Trophoblast cell (in vitro differentiated cells and primary cell): ENCODE measurements around the gene TSKU.

Experiments
- DNase-seq, 2 donors: peaks; one replicate each; pipeline ENCODE4 v3.0.0-alpha.2; 2016
- H2AFZ ChIP-seq: 2 replicates; pipeline ENCODE4 v1.6.1; 2013; ENCODE audit warnings: low read length, moderate library complexity, mild to moderate bottlenecking; ENCODE audit not compliant: insufficient read depth, poor library complexity
- H2AK5ac ChIP-seq: 2 replicates; pipeline ENCODE4 v1.6.1; 2013; ENCODE audit warnings: mild to moderate bottlenecking, low read length
- H2BK120ac ChIP-seq: 2 replicates; pipeline ENCODE4 v1.6.1; 2013; ENCODE audit warnings: low read length, mild to moderate bottlenecking, moderate library complexity; ENCODE audit not compliant: insufficient read depth, poor library complexity
- H2BK12ac ChIP-seq: 2 replicates; pipeline ENCODE4 v1.6.1; 2013; ENCODE audit warnings: mild to moderate bottlenecking, low read length, moderate library complexity
- H2BK5ac ChIP-seq: 2 replicates; pipeline ENCODE4 v1.6.1; 2013; ENCODE audit warnings: low read length, low read depth, moderate library complexity, mild to moderate bottlenecking; ENCODE audit not compliant: poor library complexity
- H3K14ac ChIP-seq: 2 replicates; pipeline ENCODE4 v1.6.1; 2013; ENCODE audit warnings: mild to moderate bottlenecking, low read length
- H3K18ac ChIP-seq: 2 replicates; pipeline ENCODE4 v1.6.1; 2013; ENCODE audit warnings: mild to moderate bottlenecking, low read length
- H3K23ac ChIP-seq: 2 replicates; pipeline ENCODE4 v1.6.1; 2013; ENCODE audit warnings: low read length
- H3K27ac ChIP-seq: 2 replicates; pipeline ENCODE4 v1.5.1; 2013; ENCODE audit warnings: low read depth, mild to moderate bottlenecking, inconsistent platforms, low read length, moderate library complexity
- H3K27me3 ChIP-seq: 2 replicates; pipeline ENCODE4 v1.6.1; 2013; ENCODE audit warnings: inconsistent platforms, mild to moderate bottlenecking, low read length, moderate library complexity; ENCODE audit not compliant: insufficient read depth
- H3K36me3 ChIP-seq, 2 experiments: 1 replicate in 1 of 2; 2 replicates in 1 of 2; pipeline ENCODE4 v1.6.1; 2013; ENCODE audit warnings: low read length in 2 of 2, mild to moderate bottlenecking in 2 of 2, moderate library complexity in 1 of 2; ENCODE audit not compliant: insufficient read depth in 2 of 2, control insufficient read depth in 1 of 2
- H3K4ac ChIP-seq: 2 replicates; pipeline ENCODE4 v1.6.1; 2013; ENCODE audit warnings: low read depth, mild to moderate bottlenecking, low read length, moderate library complexity
- H3K4me1 ChIP-seq, 2 experiments: 1 replicate in 1 of 2; 2 replicates in 1 of 2; pipeline ENCODE4 v1.6.1; 2013; ENCODE audit warnings: low read length in 2 of 2, mild to moderate bottlenecking in 2 of 2, moderate library complexity in 1 of 2; ENCODE audit not compliant: insufficient read depth in 2 of 2, control insufficient read depth in 1 of 2
- H3K4me2 ChIP-seq: 2 replicates; pipeline ENCODE4 v1.6.1; 2013; ENCODE audit warnings: inconsistent platforms, mild to moderate bottlenecking, low read length, moderate library complexity
- H3K4me3 ChIP-seq: 2 replicates; pipeline ENCODE4 v1.5.1; 2013; ENCODE audit warnings: mild to moderate bottlenecking, low read depth, low read length, inconsistent platforms
- H3K79me1 ChIP-seq: one replicate; pipeline ENCODE4 v1.6.1; 2013; ENCODE audit warnings: low read length
- H3K79me2 ChIP-seq: 2 replicates; pipeline ENCODE4 v1.6.1; 2013; ENCODE audit warnings: low read length, mild to moderate bottlenecking; ENCODE audit not compliant: control insufficient read depth, insufficient read depth, poor library complexity
- H3K9ac ChIP-seq: 2 replicates; pipeline ENCODE4 v1.6.1; 2013; ENCODE audit warnings: mild to moderate bottlenecking, low read length
- H3K9me3 ChIP-seq: 2 replicates; pipeline ENCODE4 v1.6.1; 2013; ENCODE audit warnings: low read depth, mild to moderate bottlenecking, control low read depth, inconsistent platforms, low read length; ENCODE audit not compliant: insufficient read depth
- H4K12ac ChIP-seq: 2 replicates; pipeline ENCODE4 v1.6.1; 2013; ENCODE audit warnings: low read depth, mild to moderate bottlenecking, low read length, moderate library complexity
- H4K8ac ChIP-seq: 2 replicates; pipeline ENCODE4 v1.6.1; 2013; ENCODE audit warnings: low read depth, mild to moderate bottlenecking, low read length, moderate library complexity
- H4K91ac ChIP-seq: one replicate; pipeline ENCODE4 v1.6.1; 2013; ENCODE audit warnings: low read depth, mild to moderate bottlenecking, low read length, moderate library complexity
- WGBS: extraction: QIAGEN DNeasy Blood & Tissue Kit; methylation state at CpG from one replicate; pipeline ENCODE4 v1.1.7; 2013; ENCODE audit warnings: missing lambda C conversion rate; ENCODE audit not compliant: insufficient read length, insufficient coverage; ENCODE audit errors: extremely low coverage; 5-methylcytosine and 5-hydroxymethylcytosine counted together

The TSKU gene

DNA sequence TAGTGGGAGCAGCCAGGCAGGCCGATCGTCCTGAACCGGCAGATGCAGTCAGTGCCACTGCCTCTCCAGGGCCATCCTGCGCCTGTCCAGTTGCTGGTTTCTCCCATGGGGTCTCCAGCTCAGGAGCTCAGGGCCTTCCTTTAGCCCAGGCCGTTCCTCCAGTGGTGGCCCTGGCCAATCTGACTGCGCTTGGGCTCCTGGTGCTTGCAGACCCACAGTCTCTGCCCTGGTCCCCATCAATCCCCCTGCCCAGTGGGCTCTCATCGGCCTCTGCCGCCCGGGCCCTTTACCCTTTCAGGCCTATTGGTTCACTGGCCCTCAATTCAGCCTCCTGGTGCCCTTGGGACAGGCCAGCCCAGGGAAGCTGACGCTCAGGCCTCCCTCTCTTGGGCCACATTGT lies 29.2 kb upstream of the TSKU start:
- H4K12ac ChIP-seq, result no peak overlapping the region
- no peak overlapping the region for H3K4me2 ChIP-seq
- no peak overlapping the region for H2BK120ac ChIP-seq
- H3K14ac ChIP-seq, result no peak overlapping the region
- peaks cover 1% of the 10 kb centered on the region for H3K9me3 ChIP-seq
- no peak overlapping the region for H2BK5ac ChIP-seq
- no peaks in the 10 kb centered on the region for H3K79me2 ChIP-seq
- H3K4me1 ChIP-seq, result peaks cover 3 to 5% of the 10 kb centered on the region in 2 experiments
- H3K27me3 ChIP-seq, result no peaks in the 10 kb centered on the region
- H3K27ac ChIP-seq, result no peak overlapping the region
- no peaks in the 10 kb centered on the region for H3K36me3 ChIP-seq
- H2BK12ac ChIP-seq, result no peak overlapping the region
- no peak overlapping the region for H3K9ac ChIP-seq
- no peaks in the 10 kb centered on the region for H3K79me1 ChIP-seq
- no peak overlapping the region for H2AFZ ChIP-seq
- H3K23ac ChIP-seq, result no peak overlapping the region
- H3K18ac ChIP-seq, result no peak overlapping the region
- no peak overlapping the region for H3K4ac ChIP-seq
- no CpG with 5 or more reads among the region's 10 CpGs for WGBS
- DNase-seq, result no peak
- H4K91ac ChIP-seq, result no peak overlapping the region
- no peak overlapping the region for H3K4me3 ChIP-seq
- no peak overlapping the region for H2AK5ac ChIP-seq
- no peak overlapping the region for H4K8ac ChIP-seq

DNA sequence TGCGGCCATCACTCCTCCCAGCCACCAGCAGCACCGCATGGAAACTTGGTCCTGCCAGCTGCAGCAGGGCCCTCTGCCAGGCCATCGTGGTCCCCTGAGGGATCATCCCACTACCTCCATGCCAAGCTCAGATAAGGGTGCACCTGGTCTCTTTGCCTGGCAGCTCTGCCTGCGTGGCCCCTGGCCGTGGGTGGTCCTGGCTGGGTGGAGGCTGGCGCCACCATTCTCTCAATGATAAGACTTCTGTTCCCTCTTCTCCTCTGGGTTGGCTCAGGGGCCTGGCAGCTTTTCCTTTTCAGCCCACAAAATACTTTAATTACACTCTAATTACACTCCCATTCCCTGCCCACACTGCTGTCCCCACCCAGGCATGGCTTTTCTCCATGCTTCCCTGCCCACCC lies 26.8 kb upstream of the TSKU start:
- H2BK12ac ChIP-seq, result no peak overlapping the region
- no peak overlapping the region for H3K9ac ChIP-seq
- no peak overlapping the region for H3K23ac ChIP-seq
- WGBS, result no CpG with 5 or more reads among the region's 6 CpGs
- H3K79me1 ChIP-seq, result no peaks in the 10 kb centered on the region
- no peaks in the 10 kb centered on the region for H3K36me3 ChIP-seq
- H3K4me1 ChIP-seq, result peaks cover 3 to 5% of the 10 kb centered on the region in 2 experiments
- no peak overlapping the region for H2AFZ ChIP-seq
- H3K4me3 ChIP-seq, result no peak overlapping the region
- no peaks in the 10 kb centered on the region for H3K79me2 ChIP-seq
- H3K4me2 ChIP-seq, result no peak overlapping the region
- H2AK5ac ChIP-seq, result no peak overlapping the region
- H3K18ac ChIP-seq, result no peak overlapping the region
- no peak overlapping the region for H2BK120ac ChIP-seq
- no peak overlapping the region for H2BK5ac ChIP-seq
- no peak for DNase-seq
- H4K12ac ChIP-seq, result no peak overlapping the region
- H3K27ac ChIP-seq, result no peak overlapping the region
- no peak overlapping the region for H3K14ac ChIP-seq
- no peak overlapping the region for H3K4ac ChIP-seq
- no peaks in the 10 kb centered on the region for H3K27me3 ChIP-seq
- no peak overlapping the region for H4K91ac ChIP-seq
- H3K9me3 ChIP-seq, result peaks cover 1% of the 10 kb centered on the region
- H4K8ac ChIP-seq, result no peak overlapping the region

DNA sequence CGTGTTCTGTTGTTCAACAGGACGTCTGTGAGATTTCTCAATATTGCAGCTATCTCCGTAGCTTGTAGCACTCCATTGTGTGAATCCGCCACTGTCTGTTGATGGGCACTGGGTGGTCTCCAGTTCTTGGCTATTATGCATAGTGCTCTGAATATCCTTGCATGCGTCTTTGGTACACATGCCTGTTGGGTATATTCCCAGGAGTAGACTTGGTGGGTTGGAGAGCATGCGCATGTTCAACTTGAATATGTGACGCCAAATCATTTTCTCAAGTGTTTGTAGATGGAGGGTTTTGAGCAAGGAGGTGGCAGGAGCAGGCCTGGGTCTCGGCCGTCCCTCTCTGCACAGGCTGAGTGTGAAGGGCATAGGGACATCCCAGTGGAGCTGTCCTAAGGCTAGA lies 24.8 kb upstream of the TSKU start:
- Histone ChIP-seq H2BK5ac (no peak overlapping the region), H3K14ac (no peak overlapping the region), H3K27me3 (no peaks in the 10 kb centered on the region), H3K79me2 (no peaks in the 10 kb centered on the region), H3K18ac (no peak overlapping the region), H4K12ac (no peak overlapping the region), H3K4me3 (no peak overlapping the region), H3K23ac (no peak overlapping the region), H3K9ac (no peak overlapping the region), H3K79me1 (no peaks in the 10 kb centered on the region), H2BK12ac (no peak overlapping the region), H3K4me2 (no peak overlapping the region), H4K8ac (no peak overlapping the region), H2AK5ac (no peak overlapping the region), H2AFZ (no peak overlapping the region), H2BK120ac (no peak overlapping the region), H4K91ac (no peak overlapping the region), H3K4ac (no peak overlapping the region), H3K36me3 (no peaks in the 10 kb centered on the region), H3K27ac (no peak overlapping the region), H3K9me3 (no peaks in the 10 kb centered on the region), H3K4me1 (no peaks in the 10 kb centered on the region)
- no CpG with 5 or more reads among the region's 9 CpGs for WGBS
- DNase-seq, result no peak

DNA sequence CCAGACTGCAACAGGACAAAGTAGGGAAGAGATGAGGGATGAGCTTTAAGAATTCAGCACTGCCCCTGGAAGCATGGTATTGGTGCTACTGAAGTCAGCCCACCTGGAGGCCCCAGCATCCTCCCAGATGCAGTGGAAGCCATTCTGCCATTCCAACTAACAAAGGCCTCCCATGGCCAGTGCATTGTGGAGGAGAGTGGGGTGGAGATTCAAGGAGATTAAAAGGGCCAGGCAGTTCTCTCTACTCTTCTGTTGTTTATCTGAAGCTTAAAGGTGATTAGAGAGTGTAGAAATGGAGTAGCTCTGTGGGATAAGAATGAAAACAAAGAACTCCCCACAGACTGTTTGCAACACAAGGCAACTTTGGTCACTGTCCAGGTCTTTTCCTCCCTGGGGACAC lies 24.1 kb upstream of the TSKU start:
- no peaks in the 10 kb centered on the region for H3K79me1 ChIP-seq
- H3K27me3 ChIP-seq, result no peaks in the 10 kb centered on the region
- peaks cover 0 to 5% of the 10 kb centered on the region in 2 experiments for H3K4me1 ChIP-seq
- H2AK5ac ChIP-seq, result no peak overlapping the region
- H2BK120ac ChIP-seq, result no peak overlapping the region
- no peaks in the 10 kb centered on the region for H3K36me3 ChIP-seq
- H4K91ac ChIP-seq, result no peak overlapping the region
- H3K14ac ChIP-seq, result no peak overlapping the region
- no peak overlapping the region for H2BK5ac ChIP-seq
- H4K8ac ChIP-seq, result no peak overlapping the region
- no peaks in the 10 kb centered on the region for H3K79me2 ChIP-seq
- H3K4me2 ChIP-seq, result no peak overlapping the region
- H3K9me3 ChIP-seq, result no peaks in the 10 kb centered on the region
- H2BK12ac ChIP-seq, result no peak overlapping the region
- no peak overlapping the region for H4K12ac ChIP-seq
- no peak overlapping the region for H2AFZ ChIP-seq
- no peak overlapping the region for H3K27ac ChIP-seq
- no peak overlapping the region for H3K23ac ChIP-seq
- no peak for DNase-seq
- no peak overlapping the region for H3K18ac ChIP-seq
- H3K4me3 ChIP-seq, result no peak overlapping the region
- H3K9ac ChIP-seq, result no peak overlapping the region
- no peak overlapping the region for H3K4ac ChIP-seq
